Measurements from ENCODE around the gene IMP4.
"Not testable (repeated sequence)": the region's sequence is repeated elsewhere in the genome, so short reads cannot be mapped to it uniquely, and the experiment has no call there.

The IMP4 gene, protein sequence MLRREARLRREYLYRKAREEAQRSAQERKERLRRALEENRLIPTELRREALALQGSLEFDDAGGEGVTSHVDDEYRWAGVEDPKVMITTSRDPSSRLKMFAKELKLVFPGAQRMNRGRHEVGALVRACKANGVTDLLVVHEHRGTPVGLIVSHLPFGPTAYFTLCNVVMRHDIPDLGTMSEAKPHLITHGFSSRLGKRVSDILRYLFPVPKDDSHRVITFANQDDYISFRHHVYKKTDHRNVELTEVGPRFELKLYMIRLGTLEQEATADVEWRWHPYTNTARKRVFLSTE
- total RNA-seq, result 36.5 to 202 (median 69.1) reads per million in 3 experiments

- peak; percentile 98 for DNase-seq
Observed at GRCh38 chr2:130342533-130343275, at the start of gene IMP4. TSS of gene IMP4 (plus strand) at chr2:130342897. CDS start at chr2:130342933, 36 bp downstream.

DNA sequence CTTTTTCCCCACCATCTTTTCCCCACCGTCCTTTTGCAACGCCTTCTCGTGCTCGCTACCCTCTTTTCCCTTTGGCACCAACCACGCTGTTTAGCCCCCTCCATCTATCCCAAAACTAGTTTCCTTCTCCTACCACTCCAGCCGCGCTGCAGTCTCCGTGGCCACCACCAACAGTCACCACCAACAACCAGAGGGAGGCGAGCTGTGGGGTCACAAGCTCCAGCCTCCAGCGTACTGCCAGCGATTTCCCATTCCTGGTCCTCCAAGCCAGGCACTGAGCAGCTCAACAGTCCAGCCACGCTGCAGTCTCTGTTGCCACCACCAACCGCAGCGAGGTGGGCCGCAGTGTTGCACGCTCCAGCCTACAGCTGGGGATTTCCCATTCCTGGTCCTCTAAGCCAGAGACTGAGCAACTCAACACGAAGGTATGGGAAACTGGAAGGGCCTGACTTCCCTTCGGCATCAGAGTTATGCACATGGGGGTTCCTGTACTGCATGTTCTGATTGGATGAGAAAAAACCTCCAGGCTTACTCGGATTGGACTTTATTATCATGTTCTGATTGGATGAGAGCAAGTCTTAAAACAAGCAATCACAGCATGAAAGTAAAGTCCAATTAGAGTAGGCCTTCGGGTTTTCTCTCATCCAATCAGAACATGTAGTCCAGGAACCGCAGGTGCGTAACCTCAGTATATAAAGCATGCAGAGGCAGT, 42.3 kb upstream of the IMP4 start:
- no peak for DNase-seq

GRCh38 chr2:130300970-130301348, 41.7 kb upstream of the IMP4 start:
- DNase-seq, result no peak

GRCh38 chr2:130302164-130302886, 40.4 kb upstream of the IMP4 start:
- no peak for DNase-seq

DNA sequence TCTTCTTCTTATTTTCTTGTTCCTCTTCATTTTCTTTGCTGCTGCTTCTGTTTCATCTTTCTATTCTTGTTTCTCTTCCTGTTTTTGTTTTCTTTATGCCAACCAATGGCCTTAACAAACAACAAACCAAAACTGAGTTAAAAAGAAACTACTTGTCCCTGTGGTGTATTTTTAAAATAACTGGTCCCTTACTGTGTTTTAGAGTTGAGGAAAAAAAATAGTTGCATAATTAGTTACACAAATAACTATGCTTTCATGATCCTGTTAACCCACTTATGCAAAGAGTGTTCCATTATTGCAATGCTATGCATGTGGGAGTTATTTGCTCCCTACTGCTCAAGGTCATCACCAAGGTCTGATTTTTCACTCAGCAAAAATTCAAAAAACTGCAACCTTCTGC, 39.5 kb upstream of the IMP4 start:
- no peak for DNase-seq

- DNase-seq, result no peak
Observed at GRCh38 chr2:130304726-130305125, 38.0 kb upstream of the IMP4 start.

DNA sequence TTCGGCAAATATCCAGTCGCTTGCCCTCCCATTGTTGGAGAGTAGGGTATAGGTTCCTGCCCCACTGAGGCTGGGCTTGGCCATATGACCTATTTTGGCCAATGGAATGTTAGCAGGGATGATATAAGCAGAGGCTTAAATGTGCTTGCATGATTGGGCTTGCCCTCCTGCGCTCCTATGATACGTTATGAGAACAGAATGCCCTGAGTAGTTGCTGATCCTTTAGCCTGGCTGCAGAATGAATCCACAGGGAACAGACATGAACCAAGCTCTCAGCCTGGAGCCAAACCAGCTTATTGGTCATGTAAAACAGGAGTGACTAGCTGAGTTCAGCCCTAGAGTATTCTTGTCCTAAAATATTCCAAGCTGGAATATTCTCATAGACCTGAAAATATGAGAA, 34.8 kb upstream of the IMP4 start:
- no peak for DNase-seq

- no peak for DNase-seq
Observed at GRCh38 chr2:130310881-130311280, 31.8 kb upstream of the IMP4 start.

DNA sequence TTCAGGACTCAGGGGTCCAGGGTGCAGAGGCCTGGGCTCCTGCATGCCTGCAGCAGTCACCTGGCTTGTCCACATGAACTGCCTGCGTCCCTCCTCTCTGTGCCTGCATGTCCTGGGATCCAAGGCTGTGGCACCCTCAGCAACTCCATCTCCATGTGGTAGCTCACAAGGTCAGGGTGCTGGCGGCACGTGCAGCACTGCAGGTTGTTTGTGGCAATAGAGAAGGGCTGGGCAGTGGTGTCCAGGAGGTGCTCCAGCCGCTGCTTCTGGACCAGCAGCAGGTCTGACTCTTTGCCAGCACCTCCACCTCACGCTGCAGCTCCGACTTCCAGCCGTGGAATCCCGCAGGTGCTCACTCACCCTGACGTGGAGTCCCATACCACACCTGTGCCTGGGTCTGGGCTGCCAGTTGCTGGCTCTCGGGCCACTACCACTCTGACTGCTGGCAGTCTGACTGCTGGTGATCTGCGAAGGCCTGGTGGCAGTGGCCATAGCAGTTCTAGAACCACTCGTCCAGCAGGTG, 28.8 kb upstream of the IMP4 start:
- no peak for DNase-seq

DNA sequence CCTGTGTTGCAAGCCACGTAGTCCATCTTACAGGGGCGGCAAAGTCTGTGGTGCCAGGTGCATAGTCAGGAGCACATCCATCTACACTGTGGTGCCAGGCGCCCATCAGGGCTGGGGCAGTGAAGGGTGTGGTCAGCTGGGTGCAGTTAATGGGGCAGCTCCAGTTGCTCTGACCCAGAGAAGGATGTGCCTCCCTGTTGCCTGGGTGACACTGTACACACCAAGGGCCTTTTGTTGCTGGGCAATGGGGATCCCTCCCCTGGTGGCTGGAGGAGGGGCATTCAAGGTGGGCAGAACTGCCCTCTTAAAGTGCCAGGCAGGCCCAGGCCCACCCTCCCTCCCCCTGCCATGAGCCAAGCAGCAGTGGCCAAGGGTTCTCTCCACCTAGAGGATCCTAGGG, 28.3 kb upstream of the IMP4 start:
- no peak for DNase-seq

GRCh38 chr2:130316596-130316995, 26.1 kb upstream of the IMP4 start:
- no peak for DNase-seq

DNA sequence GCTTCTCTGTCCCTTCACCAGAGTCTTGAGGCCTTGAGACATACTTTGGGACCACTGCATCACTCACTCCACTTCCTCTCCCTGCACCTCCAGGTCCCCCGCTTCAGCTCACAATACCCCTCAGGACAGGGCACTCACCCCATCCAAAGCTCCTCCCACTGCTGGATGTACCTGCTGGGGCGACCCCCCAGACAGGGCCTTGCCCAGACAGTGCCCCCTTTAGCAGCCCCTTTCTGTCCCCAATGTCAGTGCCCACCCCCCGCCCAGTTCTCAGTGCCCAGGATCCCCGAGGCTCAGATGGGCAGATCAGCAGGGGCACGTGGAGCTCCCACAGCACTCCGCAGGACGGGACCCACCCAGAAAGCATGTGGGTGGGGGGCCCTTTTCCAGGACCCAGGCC, 23.8 kb upstream of the IMP4 start:
- DNase-seq, result no peak

GRCh38 chr2:130319536-130319935, 23.2 kb upstream of the IMP4 start:
- DNase-seq, result no peak

- no peak for DNase-seq
Observed at GRCh38 chr2:130327703-130328527, 14.8 kb upstream of the IMP4 start.

GRCh38 chr2:130328710-130329109, 14.0 kb upstream of the IMP4 start:
- DNase-seq, result no peak

GRCh38 chr2:130332271-130333073, 10.2 kb upstream of the IMP4 start:
- peak; percentile 51 for DNase-seq

DNA sequence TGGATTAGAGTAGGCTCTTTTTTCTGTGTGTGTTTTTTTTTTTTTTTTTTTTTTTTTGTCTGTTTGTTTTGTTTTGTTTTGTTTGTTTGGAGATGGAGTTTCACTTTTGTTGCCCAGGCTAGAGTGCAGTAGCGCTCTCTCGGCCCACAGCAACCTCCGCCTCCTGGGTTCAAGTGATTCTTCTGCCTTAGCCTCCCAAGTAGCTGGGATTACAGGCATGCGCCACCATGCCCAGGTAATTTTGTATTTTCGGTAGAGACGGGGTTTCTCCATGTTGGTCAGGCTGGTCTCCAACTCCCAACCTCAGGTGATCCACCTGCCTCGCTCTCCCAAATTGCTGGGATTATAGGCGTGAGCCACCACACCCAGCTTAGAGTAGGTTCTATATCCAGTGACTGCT, 9.4 kb upstream of the IMP4 start:
- not testable (repeated sequence) for DNase-seq

- DNase-seq, result no peak
Observed at GRCh38 chr2:130334026-130334425, 8.7 kb upstream of the IMP4 start.

DNA sequence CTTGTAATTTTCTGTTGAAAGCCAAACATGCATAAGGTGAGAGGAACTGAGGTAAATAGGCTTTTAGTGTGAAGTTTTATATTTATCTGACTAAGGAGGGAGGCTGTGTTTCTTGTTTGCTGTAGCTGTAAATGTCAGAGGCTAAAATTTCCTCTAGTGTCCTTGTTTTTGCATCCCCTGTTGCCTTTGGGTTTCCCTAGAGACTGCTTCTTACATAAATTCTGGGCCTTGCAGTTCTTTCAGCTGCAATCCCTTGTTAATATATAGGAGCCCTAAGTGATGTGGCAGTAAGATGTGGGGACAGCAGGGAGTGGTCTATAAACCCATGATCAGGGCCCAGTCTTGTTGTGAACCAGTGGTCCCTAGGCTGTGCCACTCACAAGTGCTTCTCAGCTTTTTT, 7.5 kb upstream of the IMP4 start:
- no peak for DNase-seq

- DNase-seq, result no peak
Observed at GRCh38 chr2:130336150-130336876, 6.4 kb upstream of the IMP4 start.

Measured in central memory CD4-positive, alpha-beta T cell (primary cell).